Fibroblast of mammary gland (primary cell): Measurements from ENCODE around the gene PACRG.

ENCODE experiments used
- DNase-seq: peaks from one replicate; pipeline ENCODE4 v3.0.0-alpha.2; 2010; ENCODE audit warnings: low read depth
- H3K4me3 ChIP-seq: 2 replicates; pipeline ENCODE4 v1.5.1; 2011; ENCODE audit warnings: low read depth, mild to moderate bottlenecking, low read length, moderate library complexity; ENCODE audit not compliant: control insufficient read depth
- TF ChIP-seq, protein P1 (sequence below): conservative IDR thresholded peaks from 2 replicates; pipeline ENCODE4 v1.5.1; 2011; ENCODE audit warnings: low read depth, low read length, inconsistent platforms; ENCODE audit not compliant: control insufficient read depth, insufficient read depth

The PACRG gene

DNA sequence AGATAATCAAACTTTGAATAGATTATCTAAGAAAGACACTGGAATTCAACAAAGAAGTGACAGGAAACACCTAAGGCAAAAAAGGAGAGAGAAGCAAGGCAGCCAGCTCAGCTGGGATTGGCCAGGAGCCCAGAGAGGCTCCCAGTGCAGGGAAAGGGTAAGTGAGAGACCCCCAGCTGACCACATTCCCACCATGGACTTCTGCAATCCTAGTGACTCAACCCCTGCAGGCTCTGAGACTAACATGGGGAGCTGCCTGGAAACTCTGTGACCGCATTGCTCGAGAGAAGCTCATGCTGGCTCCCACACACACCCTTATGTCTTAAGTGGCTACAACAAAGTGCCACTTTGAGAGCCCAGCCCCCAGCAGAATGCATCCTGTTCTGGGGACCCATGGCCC, 215.1 kb downstream of the PACRG start:
- DNase-seq: peak; percentile 89
- TF ChIP-seq, protein P1, sequence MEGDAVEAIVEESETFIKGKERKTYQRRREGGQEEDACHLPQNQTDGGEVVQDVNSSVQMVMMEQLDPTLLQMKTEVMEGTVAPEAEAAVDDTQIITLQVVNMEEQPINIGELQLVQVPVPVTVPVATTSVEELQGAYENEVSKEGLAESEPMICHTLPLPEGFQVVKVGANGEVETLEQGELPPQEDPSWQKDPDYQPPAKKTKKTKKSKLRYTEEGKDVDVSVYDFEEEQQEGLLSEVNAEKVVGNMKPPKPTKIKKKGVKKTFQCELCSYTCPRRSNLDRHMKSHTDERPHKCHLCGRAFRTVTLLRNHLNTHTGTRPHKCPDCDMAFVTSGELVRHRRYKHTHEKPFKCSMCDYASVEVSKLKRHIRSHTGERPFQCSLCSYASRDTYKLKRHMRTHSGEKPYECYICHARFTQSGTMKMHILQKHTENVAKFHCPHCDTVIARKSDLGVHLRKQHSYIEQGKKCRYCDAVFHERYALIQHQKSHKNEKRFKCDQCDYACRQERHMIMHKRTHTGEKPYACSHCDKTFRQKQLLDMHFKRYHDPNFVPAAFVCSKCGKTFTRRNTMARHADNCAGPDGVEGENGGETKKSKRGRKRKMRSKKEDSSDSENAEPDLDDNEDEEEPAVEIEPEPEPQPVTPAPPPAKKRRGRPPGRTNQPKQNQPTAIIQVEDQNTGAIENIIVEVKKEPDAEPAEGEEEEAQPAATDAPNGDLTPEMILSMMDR: no peak
- H3K4me3 ChIP-seq: no peak overlapping the region

GRCh38 chr6:162943369-162943768, 215.6 kb downstream of the PACRG start:
- TF ChIP-seq, protein P1: no peak
- no peak overlapping the region for H3K4me3 ChIP-seq
- DNase-seq: no peak

DNA sequence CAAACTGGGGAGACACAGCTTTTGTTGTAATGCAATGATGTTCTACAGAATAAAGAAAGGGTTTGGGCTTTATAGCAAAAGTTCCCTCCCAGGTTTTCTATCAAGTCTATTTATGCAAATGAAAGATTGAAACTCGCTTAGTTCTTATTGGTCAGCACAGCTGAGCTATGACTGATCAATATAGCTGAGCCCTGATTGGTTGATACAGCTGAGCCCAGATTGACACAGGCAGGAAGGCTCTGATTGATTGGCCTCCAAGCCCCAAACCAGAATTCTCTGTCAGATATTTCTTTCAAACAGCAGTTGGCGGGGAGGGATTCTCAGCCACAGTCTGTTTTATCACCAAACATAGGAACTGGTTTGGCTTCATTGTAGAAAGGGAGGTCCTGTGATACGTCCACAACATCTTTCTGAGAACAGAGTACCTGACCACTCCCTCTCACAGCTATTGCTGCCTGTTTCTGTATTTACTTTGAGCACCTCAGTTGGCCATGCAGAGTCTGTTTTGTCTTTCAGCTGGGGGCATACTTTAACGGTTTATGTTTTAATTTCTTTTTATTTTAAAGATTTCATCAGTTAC, 223.5 kb downstream of the PACRG start:
- no peak overlapping the region for H3K4me3 ChIP-seq
- TF ChIP-seq, protein P1: no peak
- DNase-seq: no peak

DNA sequence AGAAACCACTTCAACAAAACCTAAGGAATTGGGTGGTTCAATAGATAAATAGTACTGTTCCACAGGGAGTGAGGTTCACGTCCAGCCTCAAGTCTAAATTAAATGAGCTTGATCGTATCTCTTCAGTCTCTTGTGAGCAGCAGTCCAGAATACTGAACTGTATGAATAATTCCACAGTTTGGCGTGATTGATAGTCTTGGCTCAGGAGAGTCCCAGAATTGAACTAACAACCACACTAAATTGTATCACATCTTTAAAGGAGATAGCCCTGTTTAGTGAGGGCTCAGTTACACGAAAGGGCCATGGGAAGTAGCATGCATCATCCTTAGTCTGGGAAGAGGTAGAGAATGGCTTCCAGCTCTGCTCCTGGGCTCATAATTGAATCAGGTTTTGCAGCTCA, 224.6 kb downstream of the PACRG start:
- TF ChIP-seq, protein P1: no peak
- no peak overlapping the region for H3K4me3 ChIP-seq
- DNase-seq: no peak

- H3K4me3 ChIP-seq: no peak overlapping the region
- no peak for DNase-seq
- TF ChIP-seq, protein P1: no peak
Measured at GRCh38 chr6:162957062-162957461, 229.3 kb downstream of the PACRG start.

GRCh38 chr6:162960679-162961457, 233.1 kb downstream of the PACRG start:
- DNase-seq: peak; percentile 17
- no peak overlapping the region for H3K4me3 ChIP-seq
- TF ChIP-seq, protein P1: no peak
